Nephron progenitor cell (in vitro differentiated cells): Measurements from ENCODE around the gene SF3B2.

Source experiments
- DNase-seq: peaks from one replicate; pipeline ENCODE4 v3.0.0; 2021
- H3K27ac Mint-ChIP-seq: 2 replicates; pipeline ENCODE4 v1.8.0; 2021; ENCODE audit warnings: mild to moderate bottlenecking, moderate library complexity, mixed read lengths
- H3K27me3 Mint-ChIP-seq: 2 replicates; pipeline ENCODE4 v1.8.0; 2021; ENCODE audit warnings: mild to moderate bottlenecking, low read depth, mixed read lengths; ENCODE audit not compliant: poor library complexity
- H3K36me3 Mint-ChIP-seq: 2 replicates; pipeline ENCODE4 v1.8.0; 2021; ENCODE audit warnings: low read depth, mixed read lengths
- H3K4me1 Mint-ChIP-seq: 2 replicates; pipeline ENCODE4 v1.8.0; 2021; ENCODE audit warnings: mixed read lengths
- H3K4me3 Mint-ChIP-seq: 2 replicates; pipeline ENCODE4 v1.8.0; 2021; ENCODE audit warnings: mild to moderate bottlenecking, moderate library complexity, mixed read lengths
- H3K9me3 Mint-ChIP-seq: 2 replicates; pipeline ENCODE4 v1.8.0; 2021; ENCODE audit warnings: mild to moderate bottlenecking, moderate library complexity, mixed read lengths
- CTCF ChIP-seq: fragments of 200-600 bp; sonication (generic); IDR thresholded peaks from 2 replicates; pipeline ENCODE4 v1.5.0; 2021; ENCODE audit warnings: antibody characterized with exemption

The SF3B2 gene

GRCh38 chr11:66042996-66043906 lies 8.9 kb upstream of the SF3B2 start:
- Mint-ChIP-seq H3K4me1 (peaks cover 38% of the 10 kb centered on the region), H3K27ac (no peak overlapping the region), H3K36me3 (peaks cover 31% of the 10 kb centered on the region), H3K27me3 (peaks cover 7% of the 10 kb centered on the region), H3K9me3 (peaks cover 6% of the 10 kb centered on the region), H3K4me3 (no peak overlapping the region)
- no peak for TF ChIP-seq CTCF
- no peak for DNase-seq

- TF ChIP-seq CTCF = no peak
- peaks cover 8% of the 10 kb centered on the region for H3K27me3 Mint-ChIP-seq
- peaks cover 43% of the 10 kb centered on the region for H3K4me1 Mint-ChIP-seq
- no peak overlapping the region for H3K27ac Mint-ChIP-seq
- H3K9me3 Mint-ChIP-seq = no peaks in the 10 kb centered on the region
- H3K4me3 Mint-ChIP-seq = no peak overlapping the region
- no peak for DNase-seq
- H3K36me3 Mint-ChIP-seq = peaks cover 31% of the 10 kb centered on the region
Observed at GRCh38 chr11:66044757-66045156, 7.4 kb upstream of the SF3B2 start.

DNA sequence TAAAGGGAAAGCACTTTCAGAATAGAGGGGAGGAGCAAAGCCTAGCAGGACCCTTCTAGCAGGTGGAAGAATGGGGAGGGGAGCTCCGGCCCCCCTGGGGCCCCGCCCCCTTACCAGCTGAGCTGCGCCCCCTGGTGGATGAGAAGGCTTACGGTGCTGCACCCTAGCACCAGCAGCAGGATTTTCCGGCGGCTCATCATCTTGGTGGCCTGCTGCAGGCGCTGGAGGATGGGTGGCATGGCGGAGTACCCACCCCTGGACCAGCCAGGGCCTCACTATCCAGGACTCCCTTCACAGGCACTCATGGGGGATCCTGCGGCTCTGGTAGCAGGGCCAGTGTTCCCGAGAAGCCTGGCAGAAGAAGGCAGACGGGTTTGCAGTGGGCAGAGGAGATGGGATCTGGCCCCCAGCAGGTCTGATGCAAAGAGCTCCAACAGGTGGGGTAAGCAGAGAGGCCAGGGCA lies 7.0 kb upstream of the SF3B2 start:
- peaks cover 31% of the 10 kb centered on the region for H3K36me3 Mint-ChIP-seq
- H3K27me3 Mint-ChIP-seq = peaks cover 8% of the 10 kb centered on the region
- no peak overlapping the region for H3K27ac Mint-ChIP-seq

GRCh38 chr11:66046901-66047300 lies 5.3 kb upstream of the SF3B2 start:
- DNase-seq = no peak

More for the DNA sequence above, 7.0 kb upstream of the SF3B2 start:
- H3K4me3 Mint-ChIP-seq = no peak overlapping the region
- peak; percentile 90 for DNase-seq
- H3K4me1 Mint-ChIP-seq = peaks cover 43% of the 10 kb centered on the region
- TF ChIP-seq CTCF = peak; percentile 91
- no peaks in the 10 kb centered on the region for H3K9me3 Mint-ChIP-seq

DNA sequence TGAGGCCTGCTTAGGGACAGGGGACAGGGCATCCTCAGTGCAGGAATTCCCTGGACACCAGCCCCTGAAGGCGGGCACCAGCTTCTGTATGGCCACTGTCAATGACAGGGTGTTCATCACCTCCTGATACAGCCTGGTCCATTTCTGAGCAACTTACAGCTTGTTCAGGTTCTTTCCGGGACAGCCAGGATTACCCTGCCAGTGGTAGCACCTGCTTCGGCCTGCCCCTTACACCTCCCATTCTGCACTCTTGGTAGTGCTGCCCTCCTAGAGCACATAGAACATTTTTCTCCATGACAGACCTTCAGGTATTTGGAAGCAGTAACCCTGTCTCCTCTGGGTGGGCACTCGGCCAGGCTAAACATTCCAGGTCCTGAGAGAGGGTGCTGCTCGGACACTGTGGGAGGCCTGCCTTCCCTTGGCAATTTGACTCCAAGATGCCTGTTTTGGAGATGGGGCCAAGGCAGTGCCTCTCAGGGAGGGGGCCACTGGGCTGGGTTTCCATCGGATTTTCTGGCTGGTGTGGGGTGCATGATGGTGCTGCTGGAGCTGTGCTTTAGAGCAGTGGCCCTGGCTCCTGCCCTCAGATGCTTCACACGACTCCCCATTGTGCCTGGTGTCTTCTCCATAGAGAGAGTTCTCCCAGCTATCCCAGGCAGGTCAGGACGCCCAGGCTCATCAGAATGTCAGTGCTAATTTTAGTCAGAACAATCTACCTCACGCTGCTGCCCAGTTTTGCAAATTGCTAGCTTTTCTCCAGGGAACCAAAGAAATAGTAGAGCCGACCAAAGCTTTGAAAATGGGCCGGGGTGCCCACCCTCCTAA lies 4.4 kb upstream of the SF3B2 start:
- Mint-ChIP-seq H3K4me1 (peaks cover 64% of the 10 kb centered on the region), H3K4me3 (peak overlapping the region; percentile 83), H3K27me3 (peaks cover 8% of the 10 kb centered on the region), H3K9me3 (no peaks in the 10 kb centered on the region), H3K27ac (no peak overlapping the region), H3K36me3 (peaks cover 22% of the 10 kb centered on the region)
- DNase-seq = no peak
- no peak for TF ChIP-seq CTCF

More at GRCh38 chr11:66046901-66047300, 5.3 kb upstream of the SF3B2 start:
- Mint-ChIP-seq H3K27ac (no peak overlapping the region), H3K4me1 (peaks cover 57% of the 10 kb centered on the region), H3K36me3 (peaks cover 20% of the 10 kb centered on the region), H3K4me3 (peak overlapping the region; percentile 15), H3K27me3 (peaks cover 8% of the 10 kb centered on the region), H3K9me3 (no peaks in the 10 kb centered on the region)
- TF ChIP-seq CTCF = no peak
